ENCODE measurements around the gene RIT2.

Gene RIT2

GRCh38 chr18:43115076-43115921 is at the start of gene RIT2:
RIT2 (minus strand) TSS chr18:43115685.
- FAIRE-seq, result no peak

- FAIRE-seq, result no peak
Observed at GRCh38 chr18:43161528-43161927, 46.0 kb upstream of the RIT2 start.

DNA sequence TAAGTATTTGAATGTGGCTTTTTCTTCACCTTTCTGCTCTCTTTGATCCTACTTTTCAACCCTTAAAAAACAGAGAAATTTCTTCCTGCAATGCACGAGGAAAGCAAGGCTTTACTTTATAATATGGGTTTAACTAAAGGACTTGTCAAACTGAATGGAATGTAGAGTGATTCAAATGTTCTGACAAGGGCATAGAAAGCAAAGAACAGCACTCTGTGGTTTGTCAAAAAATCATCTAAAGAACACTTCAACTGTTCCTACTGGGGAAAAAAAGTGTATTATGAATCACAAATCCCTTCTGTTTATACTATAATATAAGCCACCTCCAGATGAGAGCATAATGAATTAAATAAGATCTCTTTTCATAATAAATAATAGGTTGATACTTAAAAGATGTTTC is 45.0 kb upstream of the RIT2 start:
- FAIRE-seq, result no peak

DNA sequence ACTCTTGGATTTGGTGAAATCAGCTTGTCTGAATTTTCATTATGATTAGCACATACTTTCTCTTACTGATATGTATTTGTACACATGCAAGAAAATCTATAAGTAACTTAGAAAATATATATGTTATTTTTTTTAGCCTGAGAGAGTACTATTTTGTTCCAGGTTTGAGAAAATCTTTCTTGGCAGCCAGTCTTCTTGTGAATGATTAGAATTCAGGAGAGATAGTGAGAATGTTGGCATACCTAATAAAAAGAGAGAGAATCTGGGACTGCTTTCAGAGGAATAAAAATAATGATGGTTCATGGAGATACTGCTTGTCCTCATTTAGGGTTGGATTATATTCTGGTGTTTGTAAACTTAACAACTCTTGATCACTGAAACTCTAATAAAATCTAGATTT is 44.4 kb upstream of the RIT2 start:
- no peak for FAIRE-seq

GRCh38 chr18:43159086-43159770 is 43.7 kb upstream of the RIT2 start:
- no peak for FAIRE-seq

GRCh38 chr18:43158381-43158780 is 42.9 kb upstream of the RIT2 start:
- FAIRE-seq, result no peak

GRCh38 chr18:43155842-43156241 is 40.4 kb upstream of the RIT2 start:
- FAIRE-seq, result no peak

GRCh38 chr18:43148231-43148630 is 32.7 kb upstream of the RIT2 start:
- no peak for FAIRE-seq

DNA sequence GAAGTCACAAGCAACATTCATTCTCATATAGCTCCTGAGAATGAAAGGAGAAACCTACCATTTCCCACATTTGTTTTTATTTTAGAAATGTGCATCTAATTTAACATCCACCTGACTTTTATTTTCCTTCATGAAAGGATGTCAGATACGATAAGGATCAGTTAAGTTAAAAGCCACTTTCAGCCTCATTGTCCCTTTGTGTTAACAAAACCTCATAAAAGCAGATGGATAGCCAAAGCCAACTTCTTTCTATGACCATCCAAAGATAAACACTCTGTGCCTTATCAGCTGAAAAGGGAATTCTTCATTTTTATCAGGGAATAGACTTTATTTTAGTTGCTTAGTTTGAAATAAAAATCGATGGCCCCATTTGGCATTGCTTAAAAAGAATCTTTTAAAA is 25.7 kb upstream of the RIT2 start:
- FAIRE-seq, result no peak

- FAIRE-seq, result no peak
Observed at GRCh38 chr18:43139288-43139946, 23.9 kb upstream of the RIT2 start.

- FAIRE-seq, result no peak
Observed at GRCh38 chr18:43134876-43135275, 19.4 kb upstream of the RIT2 start.

DNA sequence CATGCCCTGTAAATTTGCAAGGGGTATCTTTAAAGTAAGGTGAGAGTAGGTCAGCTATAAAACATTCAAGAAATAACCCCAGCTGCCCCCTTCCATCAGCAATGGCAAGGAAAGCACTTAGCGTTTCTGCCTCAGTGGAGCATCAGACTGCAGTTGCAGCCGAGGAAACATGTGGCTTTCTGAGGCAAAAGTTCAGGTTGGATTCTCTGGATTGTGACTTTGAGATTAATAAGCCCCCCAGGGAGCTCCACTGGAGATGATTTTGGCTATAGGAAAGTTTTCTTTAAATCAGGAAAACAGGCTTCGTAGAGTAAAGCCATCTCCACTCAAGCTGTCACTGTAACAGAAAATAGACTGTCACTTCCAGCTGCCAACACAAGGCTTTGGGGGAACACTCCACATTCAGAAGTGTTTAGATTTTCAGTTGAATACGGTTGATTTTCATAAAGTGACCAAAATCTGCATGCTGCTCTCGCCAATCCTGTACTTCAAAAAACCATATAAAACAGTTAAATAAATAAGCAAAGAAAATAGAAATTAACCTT is 15.3 kb upstream of the RIT2 start:
- FAIRE-seq, result no peak

- FAIRE-seq, result no peak
Observed at GRCh38 chr18:43129946-43130524, 14.6 kb upstream of the RIT2 start.

DNA sequence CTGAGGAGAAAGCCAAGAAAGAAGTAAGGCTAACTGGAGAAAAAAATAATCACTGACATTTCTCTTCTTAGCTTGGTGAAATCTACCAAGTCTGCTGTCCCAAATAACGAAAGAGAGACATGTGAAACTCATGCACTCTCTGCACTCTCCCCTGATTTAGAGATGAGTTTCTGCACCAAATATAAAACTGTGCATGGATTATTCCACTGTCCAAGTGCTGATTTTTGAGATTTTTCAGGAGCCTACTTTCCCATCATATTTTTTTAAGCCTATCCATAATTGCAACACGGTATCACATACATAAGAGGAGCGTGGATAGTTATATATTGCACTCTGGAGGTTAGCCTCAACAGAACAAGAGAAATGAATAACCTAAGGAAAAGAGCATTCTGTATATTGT is 10.0 kb upstream of the RIT2 start:
- FAIRE-seq, result no peak

GRCh38 chr18:43122955-43123354 is 7.5 kb upstream of the RIT2 start:
- FAIRE-seq, result no peak

DNA sequence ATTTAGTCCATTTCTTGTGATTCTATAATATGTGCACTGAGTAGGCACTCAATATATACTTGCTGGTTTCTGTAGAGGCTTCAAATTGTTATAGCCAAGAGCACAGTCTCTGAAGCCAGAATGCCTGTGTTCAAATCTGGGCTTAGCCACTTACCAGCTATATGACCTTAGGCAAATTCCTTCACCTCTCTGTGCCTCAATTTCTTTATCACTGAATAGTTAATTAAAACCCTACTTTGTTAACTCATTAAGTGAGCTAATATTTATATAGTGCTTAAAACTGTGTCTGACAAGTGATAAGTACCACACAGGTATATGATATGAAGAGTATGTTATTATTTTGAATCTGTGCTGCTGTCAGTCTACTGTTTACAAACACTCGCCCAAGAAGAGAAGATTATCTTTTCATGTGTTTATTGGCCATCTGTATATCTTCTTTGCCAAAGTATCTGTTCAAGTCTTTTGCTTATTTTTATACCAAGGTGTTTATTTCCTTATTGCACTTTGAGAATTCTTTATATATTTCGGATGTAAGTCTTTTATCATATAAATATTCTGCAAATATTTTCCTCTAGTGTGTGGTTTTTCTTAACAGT is 1.3 kb upstream of the RIT2 start:
- no peak for FAIRE-seq

- FAIRE-seq, result no peak
Observed at GRCh38 chr18:43113220-43113895, 2.1 kb downstream of the RIT2 start.

DNA sequence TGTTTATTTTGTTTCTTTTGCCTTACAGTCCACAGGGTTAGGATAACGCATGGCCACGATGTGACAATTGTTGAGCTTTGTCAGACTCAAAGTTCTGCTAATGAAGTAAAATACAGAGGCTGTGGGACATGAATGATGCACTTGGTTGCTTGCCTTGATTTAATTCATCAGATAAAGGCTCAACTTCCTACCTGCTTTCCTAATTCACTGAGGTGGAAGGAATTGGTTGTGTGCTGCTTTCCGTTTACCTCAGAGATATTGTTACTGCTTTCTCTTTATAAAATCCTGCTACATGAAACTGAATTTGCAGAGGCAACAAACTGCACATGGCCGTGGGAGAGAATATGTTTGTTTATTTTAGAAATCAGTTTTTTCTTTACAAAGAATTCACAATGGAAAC is 6.6 kb downstream of the RIT2 start:
- no peak for FAIRE-seq

GRCh38 chr18:43108469-43108868 is 7.0 kb downstream of the RIT2 start:
- FAIRE-seq, result no peak

DNA sequence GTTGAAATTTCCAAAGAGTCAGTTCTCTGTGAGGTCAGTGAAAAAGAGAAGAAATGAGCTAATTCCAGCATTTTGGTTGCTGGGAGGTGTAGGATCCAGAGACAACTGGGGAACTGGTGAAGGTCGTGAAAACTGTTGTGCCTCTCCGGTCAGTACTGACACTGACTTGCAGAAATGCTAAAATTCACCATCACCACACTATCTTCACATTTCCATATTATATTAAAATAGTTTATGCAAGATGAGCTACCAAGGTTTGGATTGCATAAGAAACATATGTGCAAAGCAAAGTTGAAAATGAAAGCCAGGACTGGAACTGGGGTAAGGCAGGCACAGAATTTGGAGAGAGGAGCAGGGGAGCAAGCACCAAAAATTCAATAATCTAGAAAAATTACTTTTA is 21.8 kb downstream of the RIT2 start:
- no peak for FAIRE-seq

DNA sequence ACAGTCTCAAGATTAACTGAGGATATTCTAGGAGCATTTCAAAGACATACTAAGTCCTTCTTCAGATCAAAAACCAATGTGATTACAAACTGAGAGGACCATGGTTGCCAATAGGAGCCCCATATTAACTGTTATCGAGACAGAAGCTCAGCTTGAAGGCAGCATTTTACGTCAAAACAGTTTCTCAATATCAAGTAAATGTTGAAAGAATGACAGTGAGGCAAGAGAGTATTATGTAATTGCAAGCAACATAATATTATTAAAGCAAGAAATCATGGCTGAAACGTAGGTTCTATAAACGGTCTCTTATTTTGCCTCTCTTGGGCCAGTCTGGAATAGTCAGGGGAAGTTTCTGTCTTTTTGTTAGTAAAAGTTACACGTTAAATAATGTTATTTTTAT is 22.9 kb downstream of the RIT2 start:
- no peak for FAIRE-seq

GRCh38 chr18:43081396-43081795 is 34.1 kb downstream of the RIT2 start:
- FAIRE-seq, result no peak
